A673 (cell line): ENCODE measurements around the gene SCN1B. TPM values are rescaled to one million over a fixed set of nuclear protein-coding genes. Genes with fewer than 3 reads are reported as not detected.
"Not testable (repeated sequence)": the region's sequence is repeated elsewhere in the genome, so short reads cannot be mapped to it uniquely, and the experiment has no call there.

Experiments
- BruUV-seq: library from RNA; stranded (reverse); fragments of 400-500 nt; replicated peaks from 2 replicates; lab custom pipeline; 2021; lab: Mats Ljungman, UMichigan
- CTCF ChIA-PET: fragments of 300-600 bp; sonication (Branson Sonifier 250); formaldehyde crosslinking; loops from one replicate; lab custom pipeline; 2022; ENCODE audit warnings: antibody characterized with exemption; lab: Charles Lee
- POLR2A ChIA-PET: fragments of 300-600 bp; sonication (Branson Sonifier 250); formaldehyde crosslinking; loops from one replicate; lab custom pipeline; 2022; ENCODE audit warnings: antibody characterized with exemption; ENCODE audit not compliant: low non-redundant PET; lab: Charles Lee
- DNase-seq: peaks from one replicate; pipeline ENCODE4 v3.0.0-alpha.2; 2015; ENCODE audit warnings: low spot score
- H3K27ac ChIP-seq: fragments of 200-600 bp; sonication (generic); 2 replicates; pipeline ENCODE4 v1.5.1; 2016; ENCODE audit warnings: mixed run types, low read depth, mild to moderate bottlenecking, mixed read lengths, antibody characterized with exemption, low read length; ENCODE audit not compliant: poor library complexity, severe bottlenecking
- H3K27me3 ChIP-seq: fragments of 200-600 bp; sonication (generic); replicated peaks from 2 replicates; pipeline ENCODE4 v1.6.1; 2017; ENCODE audit warnings: mixed run types, low read depth, mild to moderate bottlenecking, mixed read lengths, antibody characterized with exemption, low read length; ENCODE audit not compliant: insufficient read depth, poor library complexity
- H3K36me3 ChIP-seq: fragments of 200-600 bp; sonication (generic); 2 replicates; pipeline ENCODE4 v1.6.1; 2016; ENCODE audit warnings: mixed run types, mild to moderate bottlenecking, mixed read lengths, antibody characterized with exemption, low read length; ENCODE audit not compliant: insufficient read depth, poor library complexity, severe bottlenecking
- H3K4me1 ChIP-seq: fragments of 200-600 bp; sonication (generic); 2 replicates; pipeline ENCODE4 v1.6.1; 2017; ENCODE audit warnings: mixed run types, mild to moderate bottlenecking, mixed read lengths, antibody characterized with exemption, low read length; ENCODE audit not compliant: insufficient read depth, poor library complexity, severe bottlenecking
- H3K4me3 ChIP-seq: fragments of 200-600 bp; sonication (generic); 2 replicates; pipeline ENCODE4 v1.5.1; 2016; ENCODE audit warnings: low read depth, mixed run types, mild to moderate bottlenecking, mixed read lengths, low read length; ENCODE audit not compliant: poor library complexity, severe bottlenecking
- H3K9me3 ChIP-seq: fragments of 200-600 bp; sonication (generic); 2 replicates; pipeline ENCODE4 v1.6.1; 2016; ENCODE audit warnings: mixed run types, low read depth, mild to moderate bottlenecking, mixed read lengths, antibody characterized with exemption, low read length; ENCODE audit not compliant: poor library complexity, severe bottlenecking
- CTCF ChIP-seq: fragments of 300-800, 200-600 bp; sonication (generic); conservative IDR thresholded peaks from 2 replicates; pipeline ENCODE4 v1.5.1; 2017; ENCODE audit warnings: low read depth, mild to moderate bottlenecking, antibody characterized with exemption, low read length, moderate library complexity, mixed read lengths
- EZH2 ChIP-seq: fragments of 200-600 bp; sonication (generic); IDR thresholded peaks from 2 replicates; pipeline ENCODE4 v1.6.1; 2017; ENCODE audit warnings: borderline replicate concordance, low read depth, mild to moderate bottlenecking, mixed read lengths, antibody characterized with exemption, low read length; ENCODE audit not compliant: poor library complexity, severe bottlenecking
- intact Hi-C: fragments of 100-400 bp; cut with micrococcal nuclease; formaldehyde crosslinking; loops from one replicate; pipeline ENCODE4 v1.10.0; 2022; ENCODE audit not compliant: unreplicated experiment
- total RNA-seq: library from RNA; stranded (reverse); gene quantifications from 2 replicates; pipeline ENCODE4 v1.2.3, GENCODE V29; 2021

SCN1B gene
- total RNA-seq, 1 experiment from 2014 or later = 2.3 TPM

- H3K4me1 ChIP-seq = no peaks in the 10 kb centered on the region
- H3K4me3 ChIP-seq = no peak overlapping the region
- H3K9me3 ChIP-seq = no peaks in the 10 kb centered on the region
- BruUV-seq = no TSS peak
- CTCF ChIA-PET = no interaction called here
- H3K36me3 ChIP-seq = peaks cover 35% of the 10 kb centered on the region
- no peak overlapping the region for H3K27ac ChIP-seq
- TF ChIP-seq EZH2 = no peak
- no peak for TF ChIP-seq CTCF
- POLR2A ChIA-PET = no interaction called here
- H3K27me3 ChIP-seq = no peaks in the 10 kb centered on the region
- intact Hi-C loops = no loop called here
- no peak for DNase-seq
Measured at GRCh38 chr19:35027009-35027408, 3.3 kb upstream of the SCN1B start.

- ChIA-PET POLR2A (no interaction called here), CTCF (no interaction called here)
- no peak overlapping the region for H3K4me3 ChIP-seq
- TF ChIP-seq EZH2 (no peak), CTCF (no peak)
- no TSS peak for BruUV-seq
- peaks cover 29% of the 10 kb centered on the region for H3K36me3 ChIP-seq
- intact Hi-C loops = no loop called here
- H3K9me3 ChIP-seq = no peaks in the 10 kb centered on the region
- no peak overlapping the region for H3K27ac ChIP-seq
- DNase-seq = no peak
- H3K27me3 ChIP-seq = no peaks in the 10 kb centered on the region
- H3K4me1 ChIP-seq = no peaks in the 10 kb centered on the region
Measured at GRCh38 chr19:35027851-35028599, 2.2 kb upstream of the SCN1B start.

GRCh38 chr19:35028600-35028885 is 1.7 kb upstream of the SCN1B start:
- POLR2A ChIA-PET, BruUV-seq: not testable (repeated sequence)
- CTCF ChIA-PET = interaction anchor here (0.7 kb wide), 1 partner anchor 38 kb away, joined by 3 read pairs; no protein-coding TSS in a partner anchor

GRCh38 chr19:35029275-35029736 is 964 bp upstream of the SCN1B start:
- BruUV-seq, POLR2A ChIA-PET, intact Hi-C loops, H3K9me3 ChIP-seq, DNase-seq, H3K27ac ChIP-seq, H3K27me3 ChIP-seq, H3K4me1 ChIP-seq, H3K4me3 ChIP-seq: not testable (repeated sequence)
- peaks cover 16% of the 10 kb centered on the region for H3K36me3 ChIP-seq
- CTCF ChIA-PET = interaction anchor here (0.7 kb wide), 2 partner anchors 38 to 102 kb away, joined by 3 to 4 read pairs; no protein-coding TSS in a partner anchor

More at GRCh38 chr19:35028600-35028885, 1.7 kb upstream of the SCN1B start:
- H3K27ac ChIP-seq, H3K4me1 ChIP-seq, H3K27me3 ChIP-seq, intact Hi-C loops, H3K4me3 ChIP-seq, H3K9me3 ChIP-seq, DNase-seq: not testable (repeated sequence)
- H3K36me3 ChIP-seq = peaks cover 24% of the 10 kb centered on the region
